SKM-1 treated with dmso at 0.1 percent for 144 hours (cell line): ENCODE measurements around the gene CCNG2.
"Not testable (repeated sequence)": the region's sequence is repeated elsewhere in the genome, so short reads cannot be mapped to it uniquely, and the experiment has no call there.

Experiments used
- DNase-seq: peaks from one replicate; lab custom pipeline; 2025; ENCODE audit not compliant: unreplicated experiment; lab: John Stamatoyannopoulos, UW

Gene CCNG2, protein sequence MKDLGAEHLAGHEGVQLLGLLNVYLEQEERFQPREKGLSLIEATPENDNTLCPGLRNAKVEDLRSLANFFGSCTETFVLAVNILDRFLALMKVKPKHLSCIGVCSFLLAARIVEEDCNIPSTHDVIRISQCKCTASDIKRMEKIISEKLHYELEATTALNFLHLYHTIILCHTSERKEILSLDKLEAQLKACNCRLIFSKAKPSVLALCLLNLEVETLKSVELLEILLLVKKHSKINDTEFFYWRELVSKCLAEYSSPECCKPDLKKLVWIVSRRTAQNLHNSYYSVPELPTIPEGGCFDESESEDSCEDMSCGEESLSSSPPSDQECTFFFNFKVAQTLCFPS

DNA sequence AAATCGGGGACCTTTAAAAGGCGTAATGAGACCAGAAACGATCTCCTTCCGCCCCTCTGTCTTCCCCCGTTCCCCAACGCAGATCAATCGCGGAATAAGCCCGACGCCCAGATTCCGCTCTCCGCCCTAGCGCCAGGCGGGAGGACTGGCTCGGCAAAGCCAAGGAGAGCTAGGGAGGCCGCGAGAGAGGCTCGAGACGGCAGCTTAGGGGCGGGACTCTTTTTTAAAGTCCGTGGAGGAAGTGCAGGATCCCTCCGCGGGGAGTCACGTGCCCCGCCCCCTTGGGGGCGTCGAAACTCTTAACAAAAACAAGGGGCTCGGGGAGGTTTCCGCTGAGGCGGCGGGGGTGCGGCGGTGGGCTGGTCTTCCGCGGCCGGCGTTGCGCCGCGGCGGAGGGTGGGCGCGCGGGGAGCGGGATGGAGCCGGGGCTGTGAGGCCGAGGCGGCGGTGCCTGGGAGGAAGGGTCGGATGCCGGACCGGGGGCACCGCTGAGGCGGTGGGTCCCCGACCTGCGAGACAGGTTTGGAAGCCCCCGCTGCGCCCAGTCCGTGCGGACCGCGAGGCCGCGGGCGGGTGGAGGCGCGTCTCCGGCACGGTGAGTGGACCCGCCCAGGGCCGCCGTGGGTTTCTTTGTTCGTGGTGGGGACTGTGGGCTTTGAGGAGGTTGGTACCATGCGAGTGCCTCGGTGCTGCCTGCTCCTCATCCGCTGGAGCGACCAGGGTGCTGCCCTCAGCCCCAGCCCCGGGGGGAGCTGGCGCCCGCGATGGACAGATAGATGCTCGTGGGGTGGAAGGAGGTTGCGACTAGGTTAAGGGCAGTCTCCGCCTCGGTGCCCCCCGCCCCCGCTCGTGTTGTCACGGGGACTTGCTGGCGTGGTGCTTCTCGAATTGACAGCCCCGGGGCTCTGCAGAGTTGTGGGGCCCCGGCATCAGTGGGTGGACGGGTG lies at the start of gene CCNG2:
Gene CCNG2 (plus strand): TSS at position 296 of the 947 bp plus-strand sequence. CDS start 1,326 bp downstream, outside the sequence.
- peak; percentile 88 for DNase-seq

DNA sequence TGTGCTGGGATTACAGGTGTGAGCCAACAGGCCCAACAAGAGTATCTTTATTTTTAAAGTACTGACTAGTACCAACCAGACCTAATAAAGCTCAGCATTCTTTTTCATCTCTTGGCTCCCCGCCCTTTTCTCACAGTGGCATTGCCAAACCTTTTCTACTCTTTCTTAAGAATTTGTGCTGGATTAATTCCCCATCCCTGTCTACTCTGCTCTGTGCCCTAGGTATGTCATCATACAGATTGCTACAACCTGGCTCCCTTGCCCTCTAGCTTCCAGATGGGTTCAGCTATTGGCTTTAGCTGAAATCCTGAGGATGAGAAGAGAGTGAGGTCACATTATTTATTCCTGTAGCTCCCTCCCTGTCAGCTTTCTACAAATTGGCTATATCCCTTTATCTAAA lies 46.3 kb upstream of the CCNG2 start:
- no peak for DNase-seq

DNA sequence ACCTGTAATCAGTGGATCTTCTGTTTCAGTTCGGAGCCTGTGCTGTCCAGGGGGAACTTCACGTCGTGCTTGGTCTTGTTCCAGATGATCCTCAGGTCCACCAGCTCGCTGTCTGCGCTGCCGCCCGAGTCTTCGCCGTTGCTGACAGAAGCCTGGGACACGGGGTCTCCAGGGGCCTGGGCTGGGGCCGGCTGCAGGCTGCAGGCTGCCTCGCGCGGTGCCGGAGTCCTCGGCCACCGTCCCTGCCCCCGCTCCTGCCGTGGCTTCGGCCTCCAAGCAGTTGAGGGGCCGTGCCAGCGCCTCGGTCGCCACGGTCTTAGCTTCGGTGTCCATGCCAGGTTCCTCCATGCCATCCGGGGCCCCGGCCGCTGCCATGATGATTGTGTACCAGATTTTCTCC lies 43.9 kb upstream of the CCNG2 start:
- no peak for DNase-seq

DNA sequence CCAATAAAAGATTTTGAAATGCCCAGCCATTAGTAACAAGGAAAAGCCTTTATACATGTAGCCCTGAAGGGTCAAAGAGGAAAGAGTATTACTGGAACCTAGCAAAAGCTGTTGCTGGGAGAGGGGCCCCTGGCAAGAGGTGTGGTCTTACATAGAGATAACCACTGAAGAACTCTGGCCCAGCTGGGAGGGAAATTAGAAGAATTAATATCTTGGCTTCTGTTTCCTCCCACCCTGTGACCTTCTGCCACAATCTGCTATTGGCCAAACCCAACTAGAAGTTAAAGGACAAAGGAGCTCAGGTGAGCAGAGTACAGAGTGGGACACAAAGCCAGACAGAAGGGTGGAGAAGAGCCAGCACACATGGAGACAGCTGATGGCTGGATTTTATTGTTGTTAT lies 39.3 kb upstream of the CCNG2 start:
- no peak for DNase-seq

DNA sequence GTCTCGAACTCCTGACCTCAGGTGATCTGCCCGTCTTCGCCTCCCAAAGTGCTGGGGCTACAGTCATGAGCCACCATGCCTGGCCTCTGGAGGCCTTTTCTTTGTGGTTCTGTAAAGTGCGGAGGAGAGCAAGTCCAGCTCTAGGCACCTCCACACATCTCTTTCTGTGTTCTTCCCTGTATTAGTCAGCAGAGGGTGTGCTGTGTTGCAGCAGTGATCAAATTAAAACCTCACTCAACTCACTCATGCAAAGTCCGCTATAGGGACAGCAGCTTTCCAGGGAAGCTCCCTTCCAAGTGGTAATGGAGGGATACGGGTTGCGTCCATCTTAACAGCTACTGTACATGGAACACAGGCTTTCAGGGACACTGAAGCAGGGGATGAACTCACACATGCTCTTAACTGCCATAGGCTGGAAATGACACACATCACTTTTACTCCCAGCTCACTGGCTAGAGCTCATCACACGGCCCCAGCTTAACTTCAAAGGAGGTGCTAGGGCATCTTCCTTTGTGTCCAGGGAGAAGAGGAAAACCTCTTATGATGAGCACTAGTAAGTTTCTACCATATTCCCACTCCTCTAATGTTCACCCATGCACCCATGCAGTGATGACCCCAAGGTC lies 36.0 kb upstream of the CCNG2 start:
- no peak for DNase-seq

DNA sequence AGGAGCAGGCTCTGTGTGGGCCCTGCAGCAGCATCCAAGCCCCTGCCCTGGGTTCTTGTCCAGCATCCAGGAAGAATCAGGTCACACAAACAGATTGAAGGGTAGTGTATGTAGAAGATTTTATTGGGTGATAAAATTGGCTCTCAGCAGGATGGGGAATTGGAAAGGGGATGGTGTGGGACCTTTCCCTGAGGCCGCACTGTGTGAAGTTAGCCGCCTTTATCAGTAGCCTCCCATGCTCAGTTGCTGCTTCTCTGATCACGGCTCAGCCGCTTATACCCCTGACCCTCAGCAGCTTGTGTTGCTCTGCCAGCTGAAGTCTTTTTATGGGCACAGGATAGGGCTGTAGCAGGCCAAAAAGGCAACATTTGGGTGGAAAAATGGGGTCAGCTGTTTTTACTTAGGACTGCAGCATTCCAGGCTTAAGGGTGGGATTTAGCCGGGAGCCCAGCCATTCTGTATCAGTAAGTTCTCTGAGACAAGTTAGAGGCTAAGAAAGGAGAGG lies 35.2 kb upstream of the CCNG2 start:
- DNase-seq: no peak

DNA sequence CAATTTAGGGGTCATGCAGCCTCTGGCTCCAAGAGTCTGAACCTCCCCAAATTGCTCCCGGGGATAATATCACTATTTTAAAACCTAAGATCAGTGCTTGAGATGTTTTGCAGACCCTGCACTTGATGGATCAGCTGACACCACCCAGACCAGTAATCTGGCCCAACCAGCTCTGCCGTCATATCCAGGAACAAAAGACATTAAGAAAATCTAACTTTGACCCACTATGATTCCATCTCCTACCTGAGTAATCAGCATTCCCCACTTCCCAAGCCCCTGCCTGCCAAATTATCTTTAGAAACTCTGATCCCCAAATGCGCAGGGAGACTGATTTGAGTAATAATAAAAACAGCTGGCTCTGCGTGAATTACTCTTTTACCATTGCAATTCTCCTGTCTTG lies 34.4 kb upstream of the CCNG2 start:
- DNase-seq: no peak

DNA sequence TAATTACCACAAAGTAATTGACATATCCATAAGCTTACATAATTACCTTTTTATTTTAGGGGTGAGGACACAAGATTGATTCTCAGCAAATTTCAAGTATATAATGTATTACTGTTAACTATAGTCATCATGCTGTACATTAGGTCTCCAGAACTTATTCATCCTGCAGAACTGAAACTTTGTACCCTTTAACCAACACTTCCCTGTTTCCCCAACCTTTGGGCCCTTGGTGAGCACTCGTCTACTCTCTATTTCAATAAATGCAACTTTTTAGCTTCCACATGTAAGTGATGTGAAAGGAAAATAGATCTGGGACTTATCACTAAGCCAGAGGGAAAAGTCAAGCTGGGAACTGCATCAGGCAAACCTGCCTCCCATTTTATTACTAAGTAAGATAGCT lies 33.6 kb upstream of the CCNG2 start:
- no peak for DNase-seq

DNA sequence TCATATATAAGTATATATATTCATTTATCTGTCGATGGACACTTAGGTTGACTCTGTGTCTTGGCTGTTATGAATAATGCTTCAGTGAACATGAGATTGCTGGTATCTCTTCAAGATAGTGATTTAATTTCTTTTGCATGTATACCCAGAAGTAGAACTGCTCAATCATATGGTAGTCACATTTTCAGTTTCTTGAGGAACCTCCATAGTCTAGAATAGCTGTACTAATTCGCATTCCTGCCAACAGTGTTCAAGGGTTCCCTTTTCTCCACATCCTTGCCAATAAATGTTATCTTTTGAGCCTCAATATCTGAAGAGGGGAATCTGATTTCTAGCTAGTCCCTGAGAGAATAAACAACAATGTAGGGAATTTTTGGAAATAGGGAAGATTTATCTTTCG lies 32.4 kb upstream of the CCNG2 start:
- DNase-seq: no peak

DNA sequence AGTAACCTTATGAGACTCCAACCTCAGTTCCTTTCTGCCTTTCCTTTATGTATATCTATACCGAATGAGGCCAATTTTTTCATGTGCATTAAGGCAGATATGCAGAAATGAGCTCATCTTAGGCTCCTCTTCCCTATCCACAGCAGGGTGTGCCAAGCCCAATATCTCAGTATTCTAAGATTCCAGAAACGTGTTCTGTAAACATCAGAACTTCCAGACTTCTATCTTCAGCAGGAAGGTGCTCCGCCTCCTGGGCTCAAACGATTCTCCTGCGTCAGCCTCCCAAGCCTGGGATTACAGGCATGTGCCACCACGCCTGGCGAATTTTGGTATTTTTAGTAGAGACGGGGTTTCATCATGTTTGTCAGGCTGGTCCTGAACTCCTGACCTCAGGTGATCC lies 31.0 kb upstream of the CCNG2 start:
- no peak for DNase-seq

DNA sequence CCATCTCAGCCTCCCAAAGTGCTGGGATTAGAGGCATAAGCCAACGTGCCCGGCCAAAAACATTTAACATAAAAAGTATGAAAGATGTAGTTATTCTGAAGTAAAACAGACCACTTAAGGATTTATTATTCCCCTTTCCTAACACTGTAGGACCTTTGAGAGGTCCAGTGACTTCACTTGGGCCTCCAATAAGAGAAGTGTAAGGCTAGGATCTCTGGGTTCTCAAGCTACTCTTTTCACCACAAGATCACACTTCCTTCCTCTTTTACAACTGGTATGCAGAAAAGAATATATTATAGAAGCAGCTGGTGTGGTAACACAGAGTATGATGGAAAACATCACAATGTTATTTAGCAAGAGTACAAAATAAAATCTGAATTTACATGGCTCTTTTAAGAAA lies 30.2 kb upstream of the CCNG2 start:
- peak; percentile 97 for DNase-seq

DNA sequence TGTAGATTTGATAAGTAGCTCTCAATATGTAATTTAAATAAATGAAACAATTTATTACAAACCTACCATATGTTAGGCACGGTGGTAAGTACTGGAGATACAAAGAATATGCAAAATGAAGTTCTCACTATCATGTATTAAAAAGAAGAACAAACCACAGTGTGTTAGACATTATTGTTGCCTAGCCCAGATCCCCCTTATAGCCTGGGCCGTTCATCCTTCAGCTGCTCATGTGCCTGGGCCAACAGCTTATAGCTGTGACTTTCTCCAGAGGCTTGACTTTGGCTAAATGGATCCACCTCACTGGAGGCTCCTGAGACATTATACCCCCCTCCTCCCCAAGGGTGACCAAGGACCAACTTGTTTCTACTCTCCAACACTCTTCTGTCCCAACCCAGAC lies 29.8 kb upstream of the CCNG2 start:
- no peak for DNase-seq

DNA sequence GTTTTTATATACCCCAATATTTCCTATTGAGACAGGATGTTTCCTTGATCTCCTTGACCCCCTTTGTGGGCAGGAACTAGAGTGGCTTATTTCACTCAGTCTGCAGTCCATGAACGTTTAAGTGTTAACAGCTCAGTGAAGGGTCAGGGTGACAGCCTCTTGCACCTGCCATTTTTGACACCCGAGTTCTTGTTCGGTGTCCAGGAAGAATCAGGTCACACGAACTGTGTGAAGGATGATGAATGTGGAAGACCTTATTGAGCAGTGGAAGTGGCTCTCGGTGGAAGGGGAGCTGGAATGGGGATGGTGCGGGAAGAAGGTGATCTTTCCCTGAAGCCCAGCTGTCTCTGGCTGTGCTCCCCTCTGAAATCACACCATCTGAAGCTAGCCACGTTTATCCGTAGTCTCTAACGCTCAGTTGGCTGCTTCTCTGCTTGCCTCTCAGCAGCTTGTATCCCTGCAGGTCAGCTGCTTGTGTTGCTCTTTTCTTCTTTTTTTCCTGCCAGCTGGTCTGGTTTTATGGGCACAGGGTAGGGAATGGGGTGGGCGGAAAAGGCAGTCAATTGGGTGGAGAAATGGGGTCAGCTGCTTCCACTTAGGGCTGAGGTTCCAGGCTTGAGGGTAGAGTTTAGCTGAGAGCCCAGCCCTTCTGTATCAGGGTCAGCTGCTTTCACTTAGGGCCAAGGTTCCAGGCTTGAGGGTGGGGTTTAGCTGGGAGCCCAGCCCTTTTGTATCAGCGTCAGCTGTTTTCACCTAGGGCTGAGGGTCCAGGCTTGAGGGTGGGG lies 29.0 kb upstream of the CCNG2 start:
- DNase-seq: no peak

DNA sequence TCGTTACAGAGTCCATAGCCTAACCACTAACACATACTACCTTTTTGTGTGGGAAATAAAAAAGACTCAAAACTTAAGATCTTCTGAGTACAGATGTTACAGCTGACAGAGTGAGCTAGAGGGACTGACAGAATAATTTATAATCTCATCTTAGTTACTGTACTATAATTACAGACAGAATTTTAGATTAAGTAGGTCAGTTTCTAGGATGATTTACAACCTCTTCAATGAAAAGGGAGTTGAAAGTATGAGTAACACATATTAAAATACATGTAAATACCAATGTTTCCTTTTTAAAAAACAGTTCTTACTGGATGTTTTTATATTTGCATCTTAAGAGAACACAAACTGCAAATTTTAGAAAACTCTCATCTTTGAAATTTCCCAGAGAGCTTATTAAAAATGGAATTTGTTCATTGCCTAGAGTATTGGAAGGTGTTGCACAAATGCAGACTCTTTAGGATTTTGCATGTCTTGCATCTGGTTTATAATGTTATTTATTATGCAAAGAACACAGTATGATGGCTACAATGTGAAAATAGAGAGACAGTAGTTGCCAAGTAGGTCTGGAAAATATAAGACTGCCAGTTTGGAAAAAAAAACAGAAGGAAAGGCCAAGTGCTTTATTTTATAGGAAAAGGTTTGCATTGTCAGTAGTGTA lies 24.2 kb upstream of the CCNG2 start:
- DNase-seq: no peak

DNA sequence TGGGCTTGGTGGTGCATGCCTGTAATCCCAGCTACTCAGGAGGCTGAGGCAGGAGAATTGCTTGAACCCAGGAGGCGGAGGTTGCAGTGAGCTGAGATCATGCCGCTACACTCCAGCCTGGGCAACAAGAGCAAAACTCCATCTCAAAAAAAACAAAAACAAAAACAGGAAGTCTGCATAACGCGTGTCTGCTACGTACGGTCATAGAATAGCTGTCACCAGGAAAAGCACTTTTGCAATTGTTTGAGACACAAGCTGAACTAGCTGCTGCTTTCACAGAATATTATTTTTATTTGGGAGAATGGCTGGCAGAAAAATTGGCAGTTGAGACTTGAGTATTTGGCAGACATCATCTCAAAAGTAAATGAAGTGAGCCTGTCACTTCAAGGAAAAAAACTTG lies 19.6 kb upstream of the CCNG2 start:
- not testable (repeated sequence) for DNase-seq

DNA sequence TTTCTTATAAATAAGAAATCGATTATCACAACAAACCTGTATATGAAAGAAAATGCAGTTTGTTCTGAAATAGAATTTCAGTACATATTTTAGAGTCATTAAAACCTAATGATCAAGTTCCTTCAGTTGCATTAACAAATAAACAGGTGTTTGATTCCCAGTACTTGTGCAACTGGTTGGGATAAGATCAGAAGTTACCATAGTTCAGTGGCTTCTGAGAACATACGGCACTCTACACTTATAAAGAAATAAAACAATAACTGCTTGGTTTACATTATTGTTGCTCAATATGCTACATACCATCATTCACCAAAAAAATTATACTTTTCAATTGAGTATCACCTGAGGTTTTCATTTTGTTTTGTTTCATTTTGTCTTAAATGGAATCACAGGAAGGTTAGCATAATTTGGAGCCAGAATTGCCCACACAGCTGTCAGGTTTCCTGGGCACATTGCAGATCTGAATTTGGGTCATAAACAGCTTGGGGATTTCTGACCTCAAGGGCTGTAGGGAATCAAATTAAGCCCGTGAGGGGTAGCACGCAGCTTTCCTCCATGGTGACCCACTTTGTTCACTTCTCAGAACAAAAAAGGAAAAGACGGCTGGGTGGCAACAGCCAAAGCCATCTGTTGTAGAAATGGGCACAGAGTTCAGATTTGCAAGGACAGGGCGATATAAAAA lies 14.9 kb upstream of the CCNG2 start:
- DNase-seq: no peak

DNA sequence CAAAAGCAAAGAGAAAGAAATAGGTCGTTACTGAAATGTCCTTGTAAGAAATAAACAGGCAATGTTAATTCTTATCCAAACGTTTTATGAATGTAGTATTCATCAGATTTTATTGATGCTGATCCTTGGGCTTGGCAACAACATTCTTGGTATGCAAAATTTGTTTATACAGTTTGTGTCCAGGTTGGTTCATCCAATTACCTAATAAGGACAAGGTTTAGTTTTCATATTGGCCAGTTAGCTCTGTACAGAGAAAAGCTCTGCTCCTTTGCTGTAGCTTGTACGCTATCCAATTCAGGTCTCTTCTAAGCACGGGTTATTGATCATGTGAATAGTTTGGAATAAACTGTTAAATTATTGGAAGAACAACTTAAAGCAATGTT lies 14.4 kb upstream of the CCNG2 start:
- DNase-seq: no peak

DNA sequence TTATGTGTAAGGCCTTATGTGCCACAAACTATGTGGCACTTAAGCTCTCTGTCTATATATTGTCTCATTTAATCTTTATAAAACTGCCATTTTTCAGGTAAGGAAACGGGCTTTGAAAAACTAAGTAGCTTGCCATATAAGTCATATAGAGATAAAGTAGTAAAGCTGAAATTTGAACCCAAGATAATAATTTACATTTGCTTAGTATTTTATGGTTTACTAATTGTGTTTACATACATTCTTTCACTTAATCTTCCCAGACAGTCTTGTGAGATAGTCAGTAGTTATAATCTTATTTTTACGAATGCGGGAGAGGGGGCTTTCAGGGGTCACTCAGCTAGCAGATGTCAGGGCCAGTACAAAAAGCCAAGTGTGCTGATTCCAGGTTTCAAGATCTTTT lies 13.9 kb upstream of the CCNG2 start:
- no peak for DNase-seq

DNA sequence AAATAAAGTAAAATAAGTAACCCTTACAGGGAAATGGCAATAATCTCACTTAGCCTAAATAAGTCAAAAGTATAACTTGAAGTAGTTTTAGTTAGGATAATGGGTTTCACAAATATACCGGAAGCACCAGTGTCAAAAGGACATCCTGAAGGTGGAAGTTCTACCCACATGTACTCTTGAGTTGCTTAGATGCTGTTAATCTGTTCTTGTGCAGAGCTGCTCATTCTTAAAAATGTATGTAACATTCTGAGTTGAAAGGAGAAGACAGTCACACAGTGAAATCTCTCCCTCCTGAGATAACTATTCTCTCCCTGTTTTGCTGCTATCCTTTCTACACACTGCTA lies 11.2 kb upstream of the CCNG2 start:
- peak; percentile 9 for DNase-seq
